Skeletal muscle cell (primary cell): Measurements from ENCODE around the gene PEX16.

Source experiments
- DNase-seq: peaks from one replicate; pipeline ENCODE4 v3.0.0-alpha.2; 2010; ENCODE audit warnings: low read depth
- H3K4me3 ChIP-seq: 2 replicates; pipeline ENCODE4 v1.5.1; 2011; ENCODE audit warnings: low read depth, mild to moderate bottlenecking, control low read depth, low read length, moderate library complexity

Gene PEX16

DNA sequence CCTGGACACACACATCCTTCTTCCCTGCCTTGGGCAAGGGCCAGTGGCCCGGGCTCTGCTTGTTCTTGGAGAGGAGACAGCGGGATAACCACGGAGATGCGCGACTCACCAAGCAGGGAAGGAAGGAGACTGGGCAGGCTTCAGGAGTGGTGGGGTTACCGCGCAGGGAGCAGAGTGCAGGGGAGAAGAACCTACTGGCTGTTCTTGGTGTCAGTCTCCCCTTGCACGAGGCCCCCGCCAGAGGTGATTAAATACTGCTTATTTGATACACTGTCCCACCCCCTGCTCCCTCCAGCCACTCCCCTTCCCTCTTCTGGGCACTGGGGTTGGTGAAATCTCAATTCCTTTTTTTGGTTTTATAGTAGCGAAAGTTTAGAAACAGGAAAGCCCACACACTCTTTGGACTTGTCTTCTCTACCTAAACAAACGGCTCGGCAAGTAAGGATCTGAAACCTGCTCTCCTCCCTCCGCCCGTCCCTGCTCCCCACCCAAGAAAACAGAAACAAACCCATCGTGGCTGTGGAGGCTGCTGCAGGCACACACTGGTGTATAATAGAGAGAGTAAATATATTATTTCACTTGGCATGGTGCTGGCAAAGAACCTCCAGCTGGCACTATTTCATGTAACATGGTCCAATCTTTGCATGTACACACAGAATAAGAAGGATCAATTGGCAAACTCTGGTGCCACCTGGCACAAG lies 15.6 kb upstream of the PEX16 start:
- no peak overlapping the region for H3K4me3 ChIP-seq
- DNase-seq: peak; percentile 21

- DNase-seq: no peak
- no peak overlapping the region for H3K4me3 ChIP-seq
Observed at GRCh38 chr11:45932217-45932616, 14.5 kb upstream of the PEX16 start.

- H3K4me3 ChIP-seq: no peak overlapping the region
- DNase-seq: no peak
Observed at GRCh38 chr11:45931739-45932138, 14.1 kb upstream of the PEX16 start.

- DNase-seq: no peak
- H3K4me3 ChIP-seq: no peak overlapping the region
Observed at GRCh38 chr11:45930951-45931570, 13.4 kb upstream of the PEX16 start.

- DNase-seq: no peak
- no peak overlapping the region for H3K4me3 ChIP-seq
Observed at GRCh38 chr11:45930031-45930794, 12.5 kb upstream of the PEX16 start.

- DNase-seq: no peak
- no peak overlapping the region for H3K4me3 ChIP-seq
Observed at GRCh38 chr11:45929486-45930030, 11.9 kb upstream of the PEX16 start.

DNA sequence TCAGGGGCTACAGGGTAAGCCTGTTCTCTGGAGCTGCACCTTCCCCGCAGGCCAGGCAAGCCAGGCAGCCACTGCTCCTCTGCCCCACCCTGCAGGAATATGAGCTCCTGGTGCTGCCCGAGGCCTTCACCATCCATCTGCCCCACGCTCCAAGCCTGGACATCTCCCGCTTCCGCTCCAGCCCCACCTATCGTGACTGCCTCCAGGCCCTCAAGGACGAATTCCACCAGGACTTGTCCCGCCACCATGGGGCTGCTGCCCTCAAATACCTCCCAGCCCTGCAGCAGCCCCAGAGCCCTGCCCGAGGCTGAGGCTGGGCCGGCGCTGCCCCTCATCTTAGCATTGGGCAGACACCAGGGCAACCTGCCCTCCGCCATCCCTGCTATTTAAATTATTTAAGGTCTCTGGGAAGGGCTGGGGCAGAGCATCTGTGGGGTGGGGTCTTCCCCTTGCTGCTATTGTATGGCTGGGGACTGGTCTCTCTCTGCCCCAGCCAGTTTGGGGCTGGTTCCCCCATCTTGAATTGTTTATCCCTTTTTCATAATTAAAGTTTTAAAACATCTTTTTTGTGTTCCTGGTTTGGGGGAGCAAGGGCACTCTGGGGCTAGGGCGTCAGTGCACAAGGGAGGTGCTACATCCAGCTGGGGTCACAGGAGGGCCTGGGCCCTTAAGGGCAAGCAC lies 11.0 kb upstream of the PEX16 start:
- no peak for DNase-seq
- H3K4me3 ChIP-seq: no peak overlapping the region

GRCh38 chr11:45927684-45928413 lies 10.2 kb upstream of the PEX16 start:
- no peak overlapping the region for H3K4me3 ChIP-seq
- no peak for DNase-seq

DNA sequence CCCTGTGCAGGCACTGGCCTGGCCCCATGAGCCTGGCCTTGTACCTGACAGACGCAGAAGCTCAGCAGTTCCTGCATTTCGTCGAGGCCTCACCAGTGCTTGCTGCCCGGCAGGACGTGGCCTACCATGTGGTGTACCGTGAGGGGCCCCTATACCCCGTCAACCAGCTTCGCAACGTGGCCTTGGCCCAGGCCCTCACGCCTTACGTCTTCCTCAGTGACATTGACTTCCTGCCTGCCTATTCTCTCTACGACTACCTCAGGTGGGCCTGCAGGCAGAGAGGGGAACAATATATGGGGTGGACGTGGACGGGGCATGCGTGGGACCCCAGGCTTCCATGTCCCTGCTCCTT lies 9.6 kb upstream of the PEX16 start:
- H3K4me3 ChIP-seq: no peak overlapping the region
- DNase-seq: no peak

DNA sequence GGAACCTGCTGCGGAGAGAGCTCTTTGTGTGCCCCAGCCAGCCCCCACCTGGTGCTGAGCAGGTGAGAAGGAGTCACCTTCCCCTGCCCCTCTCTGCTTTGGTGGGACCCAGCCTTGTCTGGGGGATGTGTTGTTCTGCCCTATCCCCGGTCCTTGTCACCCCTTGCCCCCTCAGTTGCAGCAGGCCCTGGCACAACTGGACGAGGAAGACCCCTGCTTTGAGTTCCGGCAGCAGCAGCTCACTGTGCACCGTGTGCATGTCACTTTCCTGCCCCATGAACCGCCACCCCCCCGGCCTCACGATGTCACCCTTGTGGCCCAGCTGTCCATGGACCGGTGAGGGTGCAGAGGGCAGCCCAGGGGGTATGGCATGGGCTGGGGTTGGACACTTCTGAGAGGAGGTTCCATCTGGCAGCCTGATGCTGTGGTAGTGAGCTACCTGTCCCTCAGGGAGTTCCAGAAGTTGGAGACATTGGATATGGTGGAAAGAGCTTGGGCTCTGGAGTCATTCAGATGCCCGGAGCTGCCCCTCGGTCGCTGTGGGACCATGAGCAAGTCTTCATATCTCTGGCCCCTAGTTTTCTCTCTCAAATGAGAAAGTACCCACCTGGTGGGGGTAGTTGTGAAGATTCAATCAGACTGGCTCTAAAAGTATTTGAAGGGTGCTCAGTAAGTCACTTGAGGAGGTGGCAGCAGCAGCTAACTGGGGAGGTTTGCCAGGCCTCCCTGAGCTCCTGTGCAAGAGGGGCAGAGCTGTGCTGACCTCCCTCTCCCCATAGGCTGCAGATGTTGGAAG lies 9.1 kb upstream of the PEX16 start:
- DNase-seq: no peak

DNA sequence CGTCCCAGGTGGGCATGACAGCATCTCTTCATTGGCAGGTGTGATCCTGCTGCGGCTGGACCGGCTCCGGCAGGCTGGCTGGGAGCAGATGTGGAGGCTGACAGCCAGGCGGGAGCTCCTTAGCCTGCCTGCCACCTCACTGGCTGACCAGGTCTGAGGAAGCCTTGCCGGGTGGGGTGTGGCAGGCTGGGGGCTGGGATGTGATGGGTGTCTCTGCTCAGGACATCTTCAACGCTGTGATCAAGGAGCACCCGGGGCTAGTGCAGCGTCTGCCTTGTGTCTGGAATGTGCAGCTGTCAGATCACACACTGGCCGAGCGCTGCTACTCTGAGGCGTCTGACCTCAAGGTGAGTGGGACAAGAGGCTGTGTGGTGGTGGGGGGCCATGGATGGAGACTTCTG lies 8.3 kb upstream of the PEX16 start:
- H3K4me3 ChIP-seq: no peak overlapping the region
- DNase-seq: no peak

More for the DNA sequence above, 9.1 kb upstream of the PEX16 start:
- no peak overlapping the region for H3K4me3 ChIP-seq

GRCh38 chr11:45925550-45925949 lies 7.9 kb upstream of the PEX16 start:
- H3K4me3 ChIP-seq: no peak overlapping the region
- DNase-seq: no peak

DNA sequence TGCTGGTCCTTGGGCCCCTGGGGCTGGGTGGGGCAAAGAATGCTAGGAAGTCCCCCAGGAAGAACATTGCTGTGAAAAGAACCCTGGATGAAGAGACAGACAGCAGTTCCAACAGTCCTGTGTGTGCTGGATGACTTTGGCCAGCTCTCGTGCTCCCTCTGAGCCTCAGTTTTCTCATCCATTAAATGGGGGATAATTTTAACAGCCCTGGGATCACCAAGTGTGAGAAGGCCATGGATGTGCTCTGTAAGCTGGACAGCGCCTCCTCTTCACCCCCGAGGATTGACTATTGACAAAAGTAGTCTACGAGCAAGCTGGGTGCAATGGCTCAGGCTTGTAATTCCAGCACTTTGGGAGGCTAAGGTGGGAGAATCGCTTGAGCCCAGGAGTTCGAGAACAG lies 7.2 kb upstream of the PEX16 start:
- DNase-seq: no peak
- H3K4me3 ChIP-seq: no peak overlapping the region

GRCh38 chr11:45924036-45924915 lies 6.6 kb upstream of the PEX16 start:
- DNase-seq: no peak
- H3K4me3 ChIP-seq: no peak overlapping the region

DNA sequence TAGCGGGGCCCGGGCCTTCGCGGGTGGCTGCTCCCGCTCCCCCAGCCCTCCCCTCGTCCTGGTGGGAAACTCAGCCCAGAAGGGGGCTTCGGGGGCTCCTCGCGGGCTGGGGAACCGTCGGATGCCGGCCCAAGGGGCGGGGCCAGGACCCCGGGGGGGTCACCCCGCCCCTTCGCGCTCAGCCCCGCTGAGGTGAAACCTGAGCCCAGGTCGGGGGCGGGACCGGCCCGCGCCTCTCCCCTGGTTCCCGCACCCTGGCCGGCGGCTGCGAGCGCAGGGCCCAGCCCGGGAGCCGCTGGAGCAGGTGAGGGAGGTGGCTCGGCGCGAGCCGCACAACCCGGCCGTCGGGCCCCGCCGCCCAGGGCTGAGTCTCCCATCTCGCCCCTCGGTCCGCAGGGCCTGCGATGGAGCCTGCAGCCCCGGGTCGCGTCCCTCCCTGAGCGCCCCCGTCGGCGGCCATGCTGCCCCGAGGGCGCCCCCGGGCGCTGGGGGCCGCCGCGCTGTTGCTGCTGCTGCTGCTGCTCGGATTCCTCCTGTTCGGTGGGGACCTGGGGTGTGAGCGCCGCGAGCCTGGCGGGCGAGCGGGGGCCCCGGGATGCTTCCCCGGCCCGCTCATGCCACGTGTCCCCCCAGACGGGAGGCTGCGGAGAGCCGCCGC lies 4.9 kb upstream of the PEX16 start, which contains the start of gene LARGE2:
TSS of gene LARGE2 (plus strand) at position 232 of the 658 bp plus-strand sequence. CDS start at position 459, 227 bp downstream.
- DNase-seq: no peak
- no peak within 1 kb of the TSS for H3K4me3 ChIP-seq

GRCh38 chr11:45921561-45922424 lies 4.1 kb upstream of the PEX16 start:
- H3K4me3 ChIP-seq: no peak overlapping the region
- DNase-seq: no peak
